ENCODE data around the gene EIF6. TPM values are rescaled to one million over a fixed set of nuclear protein-coding genes. Genes with fewer than 3 reads are reported as not detected.
"Not testable (repeated sequence)": the region's sequence is repeated elsewhere in the genome, so short reads cannot be mapped to it uniquely, and the experiment has no call there.

The EIF6 gene
- total RNA-seq, 2 donors from 2014 or later = 154 to 233 TPM

GRCh38 chr20:35274172-35275092 lies 10.1 kb downstream of the EIF6 start:
- no peak overlapping the region for H3K4me3 Mint-ChIP-seq
- no peak overlapping the region for H3K27ac Mint-ChIP-seq
- H3K36me3 Mint-ChIP-seq = peaks cover 8% of the 10 kb centered on the region
- ATAC-seq (no peak), DNase-seq (ENCODE audit: low spot score) (no peak)
- H3K9me3 Mint-ChIP-seq = no peaks in the 10 kb centered on the region
- H3K4me1 Mint-ChIP-seq (ENCODE audit: low read depth in 2 of 2) = peaks cover 6 to 27% of the 10 kb centered on the region in 2 donors
- H3K27me3 Mint-ChIP-seq = no peaks in the 10 kb centered on the region

- no peak for DNase-seq (ENCODE audit: low spot score)
- Mint-ChIP-seq H3K27ac (peak overlapping the region in 1 of 2 donors; percentile 62), H3K4me3 (no peak overlapping the region)
These were observed 11.0 kb downstream of the EIF6 start for GRCh38 chr20:35273449-35274171.

GRCh38 chr20:35271904-35272303 lies 12.7 kb downstream of the EIF6 start:
- Mint-ChIP-seq H3K27ac (no peak overlapping the region), H3K36me3 (no peaks in the 10 kb centered on the region)
- no peak for ATAC-seq

More at GRCh38 chr20:35273449-35274171, 11.0 kb downstream of the EIF6 start:
- H3K27me3 Mint-ChIP-seq = no peaks in the 10 kb centered on the region
- no peaks in the 10 kb centered on the region for H3K9me3 Mint-ChIP-seq
- no peak for ATAC-seq
- H3K36me3 Mint-ChIP-seq = peaks cover 4% of the 10 kb centered on the region
- peaks cover 4 to 25% of the 10 kb centered on the region in 2 donors for H3K4me1 Mint-ChIP-seq (ENCODE audit: low read depth in 2 of 2)

GRCh38 chr20:35271073-35271882 lies 13.3 kb downstream of the EIF6 start:
- H3K9me3 Mint-ChIP-seq = no peaks in the 10 kb centered on the region
- H3K4me3 Mint-ChIP-seq = no peak overlapping the region
- no peak for ATAC-seq
- DNase-seq (ENCODE audit: low spot score) = no peak
- no peaks in the 10 kb centered on the region for H3K27me3 Mint-ChIP-seq
- H3K36me3 Mint-ChIP-seq = no peaks in the 10 kb centered on the region
- H3K27ac Mint-ChIP-seq = no peak overlapping the region
- H3K4me1 Mint-ChIP-seq (ENCODE audit: low read depth in 2 of 2) = peaks cover 0 to 28% of the 10 kb centered on the region in 2 donors

More at GRCh38 chr20:35271904-35272303, 12.7 kb downstream of the EIF6 start:
- H3K4me1 Mint-ChIP-seq (ENCODE audit: low read depth in 2 of 2) = peaks cover 0 to 27% of the 10 kb centered on the region in 2 donors
- no peaks in the 10 kb centered on the region for H3K27me3 Mint-ChIP-seq
- H3K9me3 Mint-ChIP-seq = no peaks in the 10 kb centered on the region
- DNase-seq (ENCODE audit: low spot score) = no peak
- no peak overlapping the region for H3K4me3 Mint-ChIP-seq

- no peak overlapping the region for H3K4me3 Mint-ChIP-seq
- H3K36me3 Mint-ChIP-seq = no peaks in the 10 kb centered on the region
- H3K9me3 Mint-ChIP-seq = no peaks in the 10 kb centered on the region
- no peak overlapping the region for H3K27ac Mint-ChIP-seq
- peaks cover 0 to 27% of the 10 kb centered on the region in 2 donors for H3K4me1 Mint-ChIP-seq (ENCODE audit: low read depth in 2 of 2)
- no peak for DNase-seq (ENCODE audit: low spot score)
- ATAC-seq = no peak
- H3K27me3 Mint-ChIP-seq = no peaks in the 10 kb centered on the region
These were observed 14.3 kb downstream of the EIF6 start for GRCh38 chr20:35270021-35270902.

- no peak for DNase-seq (ENCODE audit: low spot score)
- Mint-ChIP-seq H3K36me3 (no peaks in the 10 kb centered on the region), H3K27ac (no peak overlapping the region), H3K27me3 (no peaks in the 10 kb centered on the region), H3K4me3 (no peak overlapping the region), H3K9me3 (no peaks in the 10 kb centered on the region), H3K4me1 (ENCODE audit: low read depth in 2 of 2) (peaks cover 0 to 27% of the 10 kb centered on the region in 2 donors)
- peak; percentile 74 to 76 for ATAC-seq
These were observed 15.4 kb downstream of the EIF6 start for GRCh38 chr20:35269055-35269781.

- Mint-ChIP-seq H3K36me3 (no peaks in the 10 kb centered on the region), H3K9me3 (no peaks in the 10 kb centered on the region), H3K27ac (peak overlapping the region in 1 of 2 donors; percentile 25), H3K4me1 (ENCODE audit: low read depth in 2 of 2) (peaks cover 0 to 28% of the 10 kb centered on the region in 2 donors), H3K27me3 (no peaks in the 10 kb centered on the region), H3K4me3 (no peak overlapping the region)
- no peak for DNase-seq (ENCODE audit: low spot score)
- no peak for ATAC-seq
These were observed 17.5 kb downstream of the EIF6 start for GRCh38 chr20:35267092-35267491.

- no peaks in the 10 kb centered on the region for H3K27me3 Mint-ChIP-seq
- no peak for DNase-seq (ENCODE audit: low spot score)
- H3K27ac Mint-ChIP-seq = no peak overlapping the region
- H3K9me3 Mint-ChIP-seq = no peaks in the 10 kb centered on the region
- no peak overlapping the region for H3K4me3 Mint-ChIP-seq
- no peak for ATAC-seq
- H3K4me1 Mint-ChIP-seq (ENCODE audit: low read depth in 2 of 2) = peaks cover 0 to 20% of the 10 kb centered on the region in 2 donors
- H3K36me3 Mint-ChIP-seq = no peaks in the 10 kb centered on the region
These were observed 19.8 kb downstream of the EIF6 start for GRCh38 chr20:35264755-35265154.

- no peak for DNase-seq (ENCODE audit: low spot score)
- peak in 1 of 2 donors; percentile 28 for ATAC-seq
- no peaks in the 10 kb centered on the region for H3K9me3 Mint-ChIP-seq
- H3K4me1 Mint-ChIP-seq (ENCODE audit: low read depth in 2 of 2) = peaks cover 0 to 16% of the 10 kb centered on the region in 2 donors
- H3K27ac Mint-ChIP-seq = no peak overlapping the region
- H3K4me3 Mint-ChIP-seq = no peak overlapping the region
- H3K36me3 Mint-ChIP-seq = no peaks in the 10 kb centered on the region
- no peaks in the 10 kb centered on the region for H3K27me3 Mint-ChIP-seq
These were observed 20.8 kb downstream of the EIF6 start for GRCh38 chr20:35263532-35264341.

- not testable (repeated sequence) for ATAC-seq; H3K27me3 Mint-ChIP-seq; H3K36me3 Mint-ChIP-seq; H3K4me3 Mint-ChIP-seq; H3K9me3 Mint-ChIP-seq; H3K27ac Mint-ChIP-seq; DNase-seq (ENCODE audit: low spot score)
- H3K4me1 Mint-ChIP-seq (ENCODE audit: low read depth in 2 of 2) = peaks cover 0 to 16% of the 10 kb centered on the region in 2 donors
These were observed 21.6 kb downstream of the EIF6 start for GRCh38 chr20:35262731-35263531.

- H3K4me1 Mint-ChIP-seq (ENCODE audit: low read depth in 2 of 2) = peaks cover 0 to 12% of the 10 kb centered on the region in 2 donors
- not testable (repeated sequence) for H3K4me3 Mint-ChIP-seq; DNase-seq (ENCODE audit: low spot score); H3K36me3 Mint-ChIP-seq; H3K27ac Mint-ChIP-seq; H3K27me3 Mint-ChIP-seq; H3K9me3 Mint-ChIP-seq; ATAC-seq
These were observed 22.3 kb downstream of the EIF6 start for GRCh38 chr20:35262321-35262720.

Data from natural killer cell treated with Interleukin-12 subunit alpha and Interleukin-12 subunit beta and Interleukin-15 and Interleukin-18, amount 100 ng/mL, for 72 hours (primary cell).